Activated CD4-positive, alpha-beta T cell treated with anti-CD3 and anti-CD28 coated beads for 36 hours (primary cell): ENCODE data around the gene HNMT. TPM values are rescaled to one million over a fixed set of nuclear protein-coding genes. Genes with fewer than 3 reads are reported as not detected.

Experiments used
- ATAC-seq: fragments of 200-7000 bp; cut with Tn5 transposase; one replicate; pipeline ENCODE4 v1.10.0; 2021; ENCODE audit warnings: mild to moderate bottlenecking, moderate library complexity
- CTCF ChIA-PET: fragments of 350-600 bp; sonication (Branson Sonifier 250); formaldehyde crosslinking; loops from one replicate; lab custom pipeline; 2021; ENCODE audit warnings: antibody characterized with exemption; lab: Charles Lee
- POLR2A ChIA-PET: fragments of 350-600 bp; sonication (Branson Sonifier 250); formaldehyde crosslinking; loops from one replicate; lab custom pipeline; 2021; ENCODE audit warnings: antibody characterized with exemption, inconsistent platforms; lab: Charles Lee
- DNase-seq: peaks from one replicate; pipeline ENCODE4 v3.0.0-alpha.2; 2020
- H3K27ac Mint-ChIP-seq: one replicate; pipeline ENCODE4 v1.8.0; 2021; ENCODE audit warnings: mixed read lengths
- H3K27me3 Mint-ChIP-seq: one replicate; pipeline ENCODE4 v1.8.0; 2021; ENCODE audit warnings: mixed read lengths
- H3K36me3 Mint-ChIP-seq: one replicate; pipeline ENCODE4 v1.8.0; 2021; ENCODE audit warnings: low read depth, mixed read lengths
- H3K4me1 Mint-ChIP-seq: one replicate; pipeline ENCODE4 v1.8.0; 2021; ENCODE audit warnings: mixed read lengths
- H3K4me3 Mint-ChIP-seq: one replicate; pipeline ENCODE4 v1.8.0; 2021; ENCODE audit warnings: mild to moderate bottlenecking, moderate library complexity, mixed read lengths
- H3K9me3 Mint-ChIP-seq: one replicate; pipeline ENCODE4 v1.8.0; 2021; ENCODE audit warnings: low read depth, mixed read lengths
- intact Hi-C, 2 experiments: fragments of 100-400 bp; cut with DNase I in 1 of 2; cut with micrococcal nuclease in 1 of 2; formaldehyde crosslinking; loops; one replicate each; pipeline versions ENCODE4 v1.14.2 to v1.15.1; 2022 to 2024; cut with DNase I, micrococcal nuclease
- total RNA-seq, 2 experiments: library from RNA; stranded (reverse); gene quantifications; one replicate each; pipeline ENCODE4 v1.2.3, GENCODE V29; 2021

HNMT gene
- total RNA-seq, 2 experiments from 2014 or later = not detected

GRCh38 chr2:137937778-137938177 is 26.5 kb upstream of the HNMT start:
- CTCF ChIA-PET = no interaction called here
- no peak overlapping the region for H3K4me3 Mint-ChIP-seq
- DNase-seq = no peak

GRCh38 chr2:137938204-137938603 is 26.1 kb upstream of the HNMT start:
- ChIA-PET POLR2A (no interaction called here), CTCF (interaction anchor here (0.8 kb wide), 2 partner anchors 11 to 888 kb away, joined by 3 to 6 read pairs; no protein-coding TSS in a partner anchor)
- intact Hi-C loops = no loop called here
- H3K4me1 Mint-ChIP-seq = no peaks in the 10 kb centered on the region
- no peak for ATAC-seq
- no peak for DNase-seq
- H3K36me3 Mint-ChIP-seq = no peaks in the 10 kb centered on the region
- H3K4me3 Mint-ChIP-seq = no peak overlapping the region
- no peak overlapping the region for H3K27ac Mint-ChIP-seq
- H3K9me3 Mint-ChIP-seq = no peaks in the 10 kb centered on the region
- H3K27me3 Mint-ChIP-seq = peaks cover 2% of the 10 kb centered on the region

More at GRCh38 chr2:137937778-137938177, 26.5 kb upstream of the HNMT start:
- peaks cover 2% of the 10 kb centered on the region for H3K27me3 Mint-ChIP-seq
- H3K36me3 Mint-ChIP-seq = no peaks in the 10 kb centered on the region
- H3K4me1 Mint-ChIP-seq = no peaks in the 10 kb centered on the region
- intact Hi-C loops = no loop called here
- POLR2A ChIA-PET = no interaction called here
- H3K27ac Mint-ChIP-seq = no peak overlapping the region
- no peaks in the 10 kb centered on the region for H3K9me3 Mint-ChIP-seq
- ATAC-seq = no peak

DNA sequence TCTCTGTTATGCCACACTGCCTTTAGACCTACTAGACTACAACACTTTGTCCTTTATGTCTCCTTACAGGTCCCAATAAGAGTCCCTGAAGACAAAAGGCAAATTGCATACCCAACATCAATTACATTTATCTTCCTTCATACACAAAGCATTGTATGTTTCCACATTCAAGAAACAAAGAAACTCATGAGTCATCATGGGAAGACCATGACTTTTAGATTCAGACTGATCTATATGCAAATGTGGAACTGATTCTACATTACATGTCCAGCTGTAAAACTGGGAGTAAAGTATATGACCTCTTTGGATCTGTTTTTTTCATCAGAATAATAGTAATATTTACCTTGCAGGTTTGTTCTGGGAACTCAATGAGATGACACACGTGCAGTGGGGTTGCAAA is 25.2 kb upstream of the HNMT start:
- DNase-seq = no peak
- H3K4me1 Mint-ChIP-seq = no peaks in the 10 kb centered on the region
- no peaks in the 10 kb centered on the region for H3K9me3 Mint-ChIP-seq
- H3K27me3 Mint-ChIP-seq = peaks cover 2% of the 10 kb centered on the region
- ChIA-PET CTCF (interaction anchor here (0.8 kb wide), 2 partner anchors 12 to 887 kb away, joined by 3 to 6 read pairs; no protein-coding TSS in a partner anchor), POLR2A (no interaction called here)
- no peak overlapping the region for H3K4me3 Mint-ChIP-seq
- H3K27ac Mint-ChIP-seq = no peak overlapping the region
- ATAC-seq = no peak
- intact Hi-C loops = no loop called here
- no peaks in the 10 kb centered on the region for H3K36me3 Mint-ChIP-seq

DNA sequence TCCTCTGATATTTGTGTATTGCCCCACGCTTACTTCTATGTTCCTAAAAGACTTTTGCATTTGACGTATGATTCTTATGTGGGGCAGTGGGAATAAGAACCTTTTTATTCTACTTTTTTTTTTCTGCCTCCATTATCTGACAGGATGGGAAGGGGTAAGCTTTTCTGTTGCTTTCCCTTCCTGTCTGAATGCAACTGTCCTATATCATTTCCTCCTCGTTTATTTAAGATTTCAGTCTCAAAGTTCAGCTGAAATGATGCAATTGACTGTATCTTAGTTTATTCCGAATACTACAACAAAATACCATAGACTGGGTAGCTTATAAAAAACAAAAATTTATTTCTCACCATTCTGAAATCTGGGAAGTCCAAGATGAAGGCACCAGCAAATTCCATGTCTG is 24.1 kb upstream of the HNMT start:
- ATAC-seq (no peak), DNase-seq (no peak)
- ChIA-PET POLR2A (no interaction called here), CTCF (no interaction called here)
- Mint-ChIP-seq H3K36me3 (no peaks in the 10 kb centered on the region), H3K9me3 (no peaks in the 10 kb centered on the region), H3K27me3 (peaks cover 2% of the 10 kb centered on the region), H3K27ac (no peak overlapping the region), H3K4me1 (no peaks in the 10 kb centered on the region), H3K4me3 (no peak overlapping the region)
- intact Hi-C loops = loop anchor here in 1 of 2 experiments (10.0 kb wide), 1 partner anchor 435 kb away; no protein-coding TSS in a partner anchor

- Mint-ChIP-seq H3K9me3 (no peaks in the 10 kb centered on the region), H3K36me3 (no peaks in the 10 kb centered on the region), H3K4me1 (no peaks in the 10 kb centered on the region), H3K27ac (no peak overlapping the region), H3K4me3 (no peak overlapping the region), H3K27me3 (no peaks in the 10 kb centered on the region)
- ATAC-seq (no peak), DNase-seq (no peak)
- ChIA-PET CTCF (no interaction called here), POLR2A (no interaction called here)
- intact Hi-C loops = loop anchor here in 1 of 2 experiments (10.0 kb wide), 1 partner anchor 433 kb away; no protein-coding TSS in a partner anchor
These were observed 22.0 kb upstream of the HNMT start for GRCh38 chr2:137942037-137942832.

GRCh38 chr2:137942833-137943677 is 21.2 kb upstream of the HNMT start:
- Mint-ChIP-seq H3K4me1 (no peaks in the 10 kb centered on the region), H3K4me3 (no peak overlapping the region), H3K36me3 (no peaks in the 10 kb centered on the region), H3K27ac (no peak overlapping the region), H3K27me3 (peaks cover under 1% of the 10 kb centered on the region), H3K9me3 (no peaks in the 10 kb centered on the region)
- POLR2A ChIA-PET = no interaction called here
- ATAC-seq (no peak), DNase-seq (no peak)
- intact Hi-C loops = loop anchor here in 1 of 2 experiments (10.0 kb wide), 1 partner anchor 432 kb away; no protein-coding TSS in a partner anchor
- CTCF ChIA-PET = no interaction called here

GRCh38 chr2:137943678-137944347 is 20.5 kb upstream of the HNMT start:
- DNase-seq (no peak), ATAC-seq (no peak)
- CTCF ChIA-PET = no interaction called here
- H3K4me1 Mint-ChIP-seq = no peaks in the 10 kb centered on the region
- POLR2A ChIA-PET = no interaction called here
- H3K27ac Mint-ChIP-seq = no peak overlapping the region
- H3K36me3 Mint-ChIP-seq = no peaks in the 10 kb centered on the region
- H3K27me3 Mint-ChIP-seq = peaks cover 2% of the 10 kb centered on the region
- intact Hi-C loops = loop anchor here in 1 of 2 experiments (10.0 kb wide), 1 partner anchor 431 kb away; no protein-coding TSS in a partner anchor
- no peaks in the 10 kb centered on the region for H3K9me3 Mint-ChIP-seq
- H3K4me3 Mint-ChIP-seq = no peak overlapping the region

DNA sequence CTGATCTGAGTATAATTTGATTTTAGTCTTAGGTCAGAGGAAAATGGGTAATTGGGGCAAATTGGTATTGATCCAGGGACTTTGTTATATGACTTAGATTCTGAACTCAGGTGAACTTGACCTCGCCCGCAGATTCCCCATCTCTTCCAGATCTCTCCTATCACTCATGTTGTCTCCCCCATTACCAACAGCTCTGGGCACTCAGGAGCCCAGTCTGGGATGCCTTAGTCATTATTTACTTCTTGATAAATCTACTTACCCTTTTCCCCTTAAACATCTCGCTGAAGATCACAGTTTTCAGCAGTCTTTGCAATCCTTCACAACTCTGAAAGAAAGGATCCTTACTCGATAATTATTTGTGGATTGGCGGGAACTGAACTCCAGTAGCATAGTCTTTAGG is 19.6 kb upstream of the HNMT start:
- Mint-ChIP-seq H3K4me1 (no peaks in the 10 kb centered on the region), H3K27ac (no peak overlapping the region), H3K27me3 (peaks cover 2% of the 10 kb centered on the region), H3K36me3 (no peaks in the 10 kb centered on the region), H3K4me3 (no peak overlapping the region), H3K9me3 (no peaks in the 10 kb centered on the region)
- ChIA-PET CTCF (no interaction called here), POLR2A (no interaction called here)
- intact Hi-C loops = loop anchor here in 1 of 2 experiments (5.0 to 10.0 kb wide), 2 partner anchors 430 to 843 kb away; no protein-coding TSS in a partner anchor
- DNase-seq (no peak), ATAC-seq (no peak)

GRCh38 chr2:137945229-137945628 is 19.0 kb upstream of the HNMT start:
- no peaks in the 10 kb centered on the region for H3K4me1 Mint-ChIP-seq
- CTCF ChIA-PET = no interaction called here

GRCh38 chr2:137946227-137946626 is 18.0 kb upstream of the HNMT start:
- Mint-ChIP-seq H3K36me3 (no peaks in the 10 kb centered on the region), H3K4me3 (no peak overlapping the region), H3K9me3 (no peaks in the 10 kb centered on the region), H3K27ac (no peak overlapping the region), H3K27me3 (peaks cover 2% of the 10 kb centered on the region), H3K4me1 (no peaks in the 10 kb centered on the region)
- POLR2A ChIA-PET = no interaction called here
- ATAC-seq = no peak
- no peak for DNase-seq
- CTCF ChIA-PET = interaction anchor here (0.8 kb wide), 1 partner anchor 12 kb away, joined by 3 read pairs; no protein-coding TSS in a partner anchor
- intact Hi-C loops = loop anchor here (2.0 to 10.0 kb wide), 3 partner anchors 429 to 841 kb away; no protein-coding TSS in a partner anchor

More at GRCh38 chr2:137945229-137945628, 19.0 kb upstream of the HNMT start:
- H3K9me3 Mint-ChIP-seq = no peaks in the 10 kb centered on the region
- intact Hi-C loops = loop anchor here in 1 of 2 experiments (5.0 to 10.0 kb wide), 2 partner anchors 430 to 842 kb away; no protein-coding TSS in a partner anchor
- H3K27me3 Mint-ChIP-seq = peaks cover 2% of the 10 kb centered on the region
- no peak for DNase-seq
- POLR2A ChIA-PET = no interaction called here
- no peak overlapping the region for H3K27ac Mint-ChIP-seq
- no peak for ATAC-seq
- H3K36me3 Mint-ChIP-seq = no peaks in the 10 kb centered on the region
- H3K4me3 Mint-ChIP-seq = no peak overlapping the region
